Type B pancreatic cell (in vitro differentiated cells): ENCODE measurements around the gene BCKDHB. TPM values are rescaled to one million over a fixed set of nuclear protein-coding genes. Genes with fewer than 3 reads are reported as not detected.

Source experiments
- DNase-seq: peaks from one replicate; pipeline ENCODE4 v3.0.0; 2021; ENCODE audit warnings: mixed read lengths; ENCODE audit not compliant: unreplicated experiment; ENCODE audit errors: extremely low spot score
- H3K27ac Mint-ChIP-seq: 2 replicates; pipeline ENCODE4 v1.8.0; 2021; ENCODE audit warnings: mild to moderate bottlenecking, mixed read lengths
- H3K27me3 Mint-ChIP-seq: 2 replicates; pipeline ENCODE4 v1.8.0; 2021; ENCODE audit warnings: mixed read lengths
- H3K36me3 Mint-ChIP-seq: 2 replicates; pipeline ENCODE4 v1.8.0; 2021; ENCODE audit warnings: mixed read lengths
- H3K4me1 Mint-ChIP-seq: one replicate; pipeline ENCODE4 v1.8.0; 2021; ENCODE audit warnings: mixed read lengths; ENCODE audit not compliant: unreplicated experiment
- H3K4me3 Mint-ChIP-seq: 2 replicates; pipeline ENCODE4 v1.8.0; 2021; ENCODE audit warnings: mild to moderate bottlenecking, mixed read lengths
- H3K9me3 Mint-ChIP-seq: 2 replicates; pipeline ENCODE4 v1.8.0; 2021; ENCODE audit warnings: mixed read lengths
- CTCF ChIP-seq: fragments of 200-600 bp; sonication (generic); conservative IDR thresholded peaks from 2 replicates; pipeline ENCODE4 v1.5.0; 2021; ENCODE audit warnings: antibody characterized with exemption, mild to moderate bottlenecking
- total RNA-seq: library from RNA; stranded (reverse); gene quantifications from 2 replicates; pipeline ENCODE4 v1.2.1, GENCODE V29; 2021; ENCODE audit warnings: low replicate concordance

The BCKDHB gene
- total RNA-seq, 1 donor from 2014 or later = 33.2 TPM

- TF ChIP-seq CTCF = no peak
- DNase-seq = no peak
- Mint-ChIP-seq H3K4me3 (no peak overlapping the region), H3K36me3 (no peaks in the 10 kb centered on the region), H3K4me1 (no peaks in the 10 kb centered on the region), H3K27me3 (no peaks in the 10 kb centered on the region), H3K27ac (no peak overlapping the region), H3K9me3 (no peaks in the 10 kb centered on the region)
Measured at GRCh38 chr6:80179695-80180094, 73.2 kb downstream of the BCKDHB start.

GRCh38 chr6:80181352-80182081 is 75.0 kb downstream of the BCKDHB start:
- H3K4me1 Mint-ChIP-seq = no peaks in the 10 kb centered on the region
- H3K36me3 Mint-ChIP-seq = peaks cover 3% of the 10 kb centered on the region
- TF ChIP-seq CTCF = no peak
- DNase-seq = no peak
- H3K27me3 Mint-ChIP-seq = no peaks in the 10 kb centered on the region
- no peak overlapping the region for H3K4me3 Mint-ChIP-seq
- no peak overlapping the region for H3K27ac Mint-ChIP-seq
- H3K9me3 Mint-ChIP-seq = no peaks in the 10 kb centered on the region

GRCh38 chr6:80182308-80182707 is 75.8 kb downstream of the BCKDHB start:
- no peaks in the 10 kb centered on the region for H3K4me1 Mint-ChIP-seq
- H3K27ac Mint-ChIP-seq = no peak overlapping the region

DNA sequence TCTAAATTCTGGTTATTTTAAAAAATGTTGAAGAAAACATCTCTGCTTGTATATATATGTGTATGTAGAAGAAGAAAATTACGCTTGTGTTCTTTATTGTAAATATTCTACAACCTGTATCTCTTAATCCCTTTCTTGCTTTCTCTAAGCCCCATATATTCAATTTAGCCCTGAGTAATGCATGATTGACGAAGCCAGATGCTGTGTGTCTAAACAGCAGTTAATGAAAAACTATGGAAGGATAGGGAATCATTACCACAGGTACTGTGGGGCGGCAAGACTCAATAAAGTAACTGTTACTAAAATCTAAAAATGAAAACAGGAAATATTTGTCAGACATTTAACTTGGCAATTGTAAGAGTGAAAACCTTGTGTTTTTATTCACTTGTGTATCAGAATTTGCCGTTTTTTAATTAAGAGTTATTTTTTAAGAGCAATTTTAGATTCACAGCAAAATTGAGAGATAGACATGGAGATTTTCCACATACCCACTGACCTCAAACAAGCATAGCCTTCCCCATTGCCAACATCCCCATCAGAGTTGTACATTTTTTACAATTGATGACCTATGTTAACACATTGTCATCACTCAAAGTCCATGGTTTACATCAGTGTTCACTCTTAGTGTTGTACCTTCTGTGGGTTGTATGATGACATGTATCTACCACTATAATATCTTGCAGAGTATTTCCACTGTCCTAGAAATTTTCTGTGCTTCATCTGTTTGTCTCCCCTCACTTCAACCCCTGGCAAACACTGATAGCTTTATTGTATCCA is 76.7 kb downstream of the BCKDHB start:
- Mint-ChIP-seq H3K27ac (no peak overlapping the region), H3K4me3 (no peak overlapping the region), H3K9me3 (no peaks in the 10 kb centered on the region), H3K27me3 (no peaks in the 10 kb centered on the region), H3K4me1 (no peaks in the 10 kb centered on the region), H3K36me3 (peaks cover 6% of the 10 kb centered on the region)
- DNase-seq = no peak
- TF ChIP-seq CTCF = no peak

More at GRCh38 chr6:80182308-80182707, 75.8 kb downstream of the BCKDHB start:
- Mint-ChIP-seq H3K9me3 (no peaks in the 10 kb centered on the region), H3K4me3 (no peak overlapping the region), H3K36me3 (peaks cover 4% of the 10 kb centered on the region), H3K27me3 (no peaks in the 10 kb centered on the region)
- DNase-seq = no peak
- no peak for TF ChIP-seq CTCF

GRCh38 chr6:80185492-80185891 is 79.0 kb downstream of the BCKDHB start:
- DNase-seq = no peak
- Mint-ChIP-seq H3K4me3 (no peak overlapping the region), H3K27me3 (no peaks in the 10 kb centered on the region), H3K36me3 (peaks cover 6% of the 10 kb centered on the region), H3K4me1 (no peaks in the 10 kb centered on the region), H3K27ac (no peak overlapping the region), H3K9me3 (no peaks in the 10 kb centered on the region)
- no peak for TF ChIP-seq CTCF
